GM12872 (cell line): Measurements from ENCODE around the gene WHAMM.

ENCODE experiments used
- TF ChIP-seq, protein P1 (sequence below): IDR thresholded peaks from 3 replicates; pipeline ENCODE4 v1.5.1; 2011; ENCODE audit warnings: low read depth, mild to moderate bottlenecking, low read length, moderate library complexity; ENCODE audit not compliant: insufficient read depth

The WHAMM gene

DNA sequence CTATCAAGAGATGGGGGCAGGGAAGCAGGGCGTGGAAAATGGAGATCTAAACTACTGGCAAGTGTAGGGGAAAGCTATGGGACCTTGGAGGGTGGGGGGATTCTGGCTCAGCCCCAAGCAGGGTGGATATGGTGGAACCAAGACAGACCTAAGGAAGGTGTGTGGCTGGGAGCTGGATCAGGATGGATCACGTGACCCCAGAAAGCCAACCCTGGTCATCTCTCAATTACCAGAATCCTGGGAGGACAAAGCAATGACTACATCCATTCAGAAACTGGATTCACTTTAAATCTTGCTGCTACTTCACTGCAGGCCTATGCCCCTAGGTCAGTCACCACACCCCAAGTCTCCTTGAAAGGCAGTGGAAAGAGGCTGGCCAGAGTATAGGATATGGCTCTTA, 68.4 kb downstream of the WHAMM start:
- TF ChIP-seq, protein P1, sequence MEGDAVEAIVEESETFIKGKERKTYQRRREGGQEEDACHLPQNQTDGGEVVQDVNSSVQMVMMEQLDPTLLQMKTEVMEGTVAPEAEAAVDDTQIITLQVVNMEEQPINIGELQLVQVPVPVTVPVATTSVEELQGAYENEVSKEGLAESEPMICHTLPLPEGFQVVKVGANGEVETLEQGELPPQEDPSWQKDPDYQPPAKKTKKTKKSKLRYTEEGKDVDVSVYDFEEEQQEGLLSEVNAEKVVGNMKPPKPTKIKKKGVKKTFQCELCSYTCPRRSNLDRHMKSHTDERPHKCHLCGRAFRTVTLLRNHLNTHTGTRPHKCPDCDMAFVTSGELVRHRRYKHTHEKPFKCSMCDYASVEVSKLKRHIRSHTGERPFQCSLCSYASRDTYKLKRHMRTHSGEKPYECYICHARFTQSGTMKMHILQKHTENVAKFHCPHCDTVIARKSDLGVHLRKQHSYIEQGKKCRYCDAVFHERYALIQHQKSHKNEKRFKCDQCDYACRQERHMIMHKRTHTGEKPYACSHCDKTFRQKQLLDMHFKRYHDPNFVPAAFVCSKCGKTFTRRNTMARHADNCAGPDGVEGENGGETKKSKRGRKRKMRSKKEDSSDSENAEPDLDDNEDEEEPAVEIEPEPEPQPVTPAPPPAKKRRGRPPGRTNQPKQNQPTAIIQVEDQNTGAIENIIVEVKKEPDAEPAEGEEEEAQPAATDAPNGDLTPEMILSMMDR: no peak

DNA sequence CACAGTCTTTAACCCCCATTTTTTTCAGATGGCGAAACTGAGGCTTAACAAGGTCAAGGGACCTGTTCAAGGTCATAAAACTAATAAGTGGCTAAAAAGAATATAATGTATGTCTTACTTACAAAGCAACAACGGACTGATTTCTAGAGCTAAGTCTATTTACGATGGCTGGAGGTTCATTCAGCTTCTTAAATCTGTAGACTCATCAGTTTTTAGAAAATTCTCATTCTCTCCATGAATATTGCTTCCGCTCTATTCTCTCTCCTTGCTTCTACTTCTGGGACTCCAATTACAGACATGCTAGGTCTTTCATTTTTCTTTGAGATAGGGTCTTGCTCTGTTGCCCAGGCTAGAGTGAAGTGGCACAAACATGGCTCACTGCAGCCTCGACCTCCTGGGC, 68.9 kb downstream of the WHAMM start:
- TF ChIP-seq, protein P1: no peak

DNA sequence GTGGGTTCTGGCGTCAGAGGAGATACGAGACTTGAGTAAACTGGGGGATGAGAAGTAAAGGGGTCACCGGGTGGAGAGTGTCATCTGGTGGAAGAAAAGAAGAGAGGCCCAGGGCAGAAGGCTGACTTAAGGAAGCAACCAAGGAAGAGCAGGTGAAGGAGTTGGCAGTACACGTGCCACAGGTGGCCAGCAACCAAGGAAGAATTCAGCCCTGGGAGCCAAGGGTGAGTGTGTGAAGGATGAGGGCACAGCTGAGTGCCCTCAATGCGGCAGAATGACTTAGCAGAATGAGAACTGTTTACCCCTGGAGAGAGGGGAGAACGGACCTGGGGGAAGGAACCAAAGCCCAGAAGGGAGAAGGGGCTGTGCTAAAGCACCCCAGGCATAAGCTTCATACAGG, 71.3 kb downstream of the WHAMM start:
- TF ChIP-seq, protein P1: no peak

DNA sequence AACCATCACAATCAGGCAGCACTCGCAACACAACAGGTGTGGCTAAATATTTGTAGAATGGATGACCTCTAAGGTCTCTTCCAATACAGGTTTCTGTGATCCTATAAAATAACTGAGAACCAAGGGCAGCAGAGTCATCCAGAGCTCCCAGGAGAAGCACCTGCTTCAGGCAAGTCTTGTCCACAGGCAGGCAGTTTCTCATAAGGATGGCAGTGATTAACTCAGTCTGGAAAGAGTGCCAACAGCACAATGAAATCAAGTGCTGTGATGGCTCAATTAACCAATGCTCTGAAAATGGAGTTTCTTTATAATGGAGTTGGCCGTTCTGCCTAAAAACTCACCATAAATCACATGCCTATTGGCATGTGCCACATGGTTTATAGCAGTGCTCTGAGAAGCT, 72.3 kb downstream of the WHAMM start:
- TF ChIP-seq, protein P1: no peak

DNA sequence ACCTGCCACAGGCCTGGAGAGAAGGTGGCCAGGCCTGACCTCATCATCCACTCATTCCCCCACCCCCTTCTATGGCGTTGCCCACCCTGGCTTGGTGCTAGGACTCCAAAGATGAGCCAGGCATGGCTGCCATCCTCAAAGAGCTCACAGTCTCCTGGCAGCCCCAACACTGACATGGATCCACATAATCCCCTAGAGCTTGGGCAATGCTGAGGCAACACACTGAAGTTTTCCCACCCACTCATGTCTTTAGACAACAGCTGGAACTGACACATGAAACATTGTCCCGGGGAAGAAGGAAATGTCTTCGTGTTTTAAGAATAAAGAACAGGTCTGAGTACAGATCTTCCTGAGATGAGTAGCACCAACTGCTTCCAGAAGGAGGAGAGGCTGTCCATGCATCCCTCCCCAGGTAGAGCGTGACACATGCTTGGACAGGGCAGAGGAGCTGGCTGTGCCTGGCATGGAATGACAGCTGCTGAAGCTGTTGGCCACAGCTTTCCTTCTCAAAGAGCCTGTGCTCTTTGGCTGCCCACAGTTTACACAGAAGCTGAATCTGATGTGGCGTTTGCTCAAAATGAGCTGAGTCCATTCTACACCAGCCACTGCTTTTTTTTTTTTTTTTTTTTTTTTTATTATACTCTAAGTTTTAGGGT, 73.0 kb downstream of the WHAMM start:
- TF ChIP-seq, protein P1: no peak
